ENCODE measurements around the gene OPRL1.

OPRL1 gene

GRCh38 chr20:64080013-64080812, at the start of gene OPRL1:
TSS of gene OPRL1 (plus strand) at chr20:64080082. CDS start at chr20:64092721, 12,639 bp downstream.
- no peak for DNase-seq (ENCODE audit: low read depth)

GRCh38 chr20:64030371-64031134, 49.3 kb upstream of the OPRL1 start:
- no peak for DNase-seq (ENCODE audit: low read depth)

- no peak for DNase-seq (ENCODE audit: low read depth)
Measured at GRCh38 chr20:64031822-64032314, 48.0 kb upstream of the OPRL1 start.

- no peak for DNase-seq (ENCODE audit: low read depth)
Measured at GRCh38 chr20:64032706-64033624, 46.9 kb upstream of the OPRL1 start.

- no peak for DNase-seq (ENCODE audit: low read depth)
Measured at GRCh38 chr20:64033981-64034493, 45.8 kb upstream of the OPRL1 start.

- no peak for DNase-seq (ENCODE audit: low read depth)
Measured at GRCh38 chr20:64035066-64035932, 44.6 kb upstream of the OPRL1 start.

- DNase-seq (ENCODE audit: low read depth): no peak
Measured at GRCh38 chr20:64035933-64036345, 43.9 kb upstream of the OPRL1 start, which contains the start of gene C20orf204. TSS of gene C20orf204 (plus strand) at chr20:64036182. CDS start at chr20:64036324, 142 bp downstream.

- no peak for DNase-seq (ENCODE audit: low read depth)
Measured at GRCh38 chr20:64036346-64037198, 43.3 kb upstream of the OPRL1 start.

- DNase-seq (ENCODE audit: low read depth): no peak
Measured at GRCh38 chr20:64037199-64037497, 42.7 kb upstream of the OPRL1 start.

GRCh38 chr20:64037498-64038213, 42.2 kb upstream of the OPRL1 start:
- no peak for DNase-seq (ENCODE audit: low read depth)

GRCh38 chr20:64038224-64038564, 41.7 kb upstream of the OPRL1 start:
- no peak for DNase-seq (ENCODE audit: low read depth)

- DNase-seq (ENCODE audit: low read depth): no peak
Measured at GRCh38 chr20:64038565-64039292, 41.2 kb upstream of the OPRL1 start.

- DNase-seq (ENCODE audit: low read depth): no peak
Measured at GRCh38 chr20:64039293-64040160, 40.4 kb upstream of the OPRL1 start.

- DNase-seq (ENCODE audit: low read depth): no peak
Measured at GRCh38 chr20:64040231-64041039, 39.4 kb upstream of the OPRL1 start.

- DNase-seq (ENCODE audit: low read depth): no peak
Measured at GRCh38 chr20:64041040-64041780, 38.7 kb upstream of the OPRL1 start.

- DNase-seq (ENCODE audit: low read depth): no peak
Measured at GRCh38 chr20:64041781-64042053, 38.2 kb upstream of the OPRL1 start.
